NB4 (cell line): ENCODE results near the gene GFM2.

Source experiments
- CTCF ChIP-seq: IDR thresholded peaks from one replicate; pipeline ENCODE4 v1.5.1; 2012; ENCODE audit warnings: low read depth, low read length
- MYC ChIP-seq: IDR thresholded peaks from 2 replicates; pipeline ENCODE4 v1.6.1; 2011; ENCODE audit warnings: low read depth, low read length
- POLR2A ChIP-seq: IDR thresholded peaks from 2 replicates; pipeline ENCODE4 v1.6.1; 2011; ENCODE audit warnings: mild to moderate bottlenecking; ENCODE audit not compliant: insufficient read length; ENCODE audit errors: extremely low read depth

- no peak for TF ChIP-seq POLR2A
- no peak for TF ChIP-seq CTCF
- TF ChIP-seq MYC = no peak
Measured at GRCh38 chr5:74736759-74737158, 30.2 kb downstream of the GFM2 start.
